ENCODE data around the gene EEF1AKMT2.

GRCh38 chr10:124831116-124831515 lies 39.4 kb upstream of the EEF1AKMT2 start:
- TF ChIP-seq CTCF (conservative IDR thresholded peaks at IDR 0.05; ENCODE audit: low read depth, low read length) (no peak), EZH2 (IDR thresholded peaks at IDR 0.05; ENCODE audit: borderline replicate concordance, low read depth, low read length, poor library complexity, severe bottlenecking) (no peak)
